GM21526 (cell line): ENCODE data around the gene IFITM5.

Experiments used
- ATAC-seq: cut with Tn5 transposase; IDR thresholded peaks from one replicate; pipeline ENCODE4 v1.9.1; 2021; ENCODE audit warnings: moderate library complexity; ENCODE audit not compliant: unreplicated experiment, low FRiP score

Gene IFITM5

DNA sequence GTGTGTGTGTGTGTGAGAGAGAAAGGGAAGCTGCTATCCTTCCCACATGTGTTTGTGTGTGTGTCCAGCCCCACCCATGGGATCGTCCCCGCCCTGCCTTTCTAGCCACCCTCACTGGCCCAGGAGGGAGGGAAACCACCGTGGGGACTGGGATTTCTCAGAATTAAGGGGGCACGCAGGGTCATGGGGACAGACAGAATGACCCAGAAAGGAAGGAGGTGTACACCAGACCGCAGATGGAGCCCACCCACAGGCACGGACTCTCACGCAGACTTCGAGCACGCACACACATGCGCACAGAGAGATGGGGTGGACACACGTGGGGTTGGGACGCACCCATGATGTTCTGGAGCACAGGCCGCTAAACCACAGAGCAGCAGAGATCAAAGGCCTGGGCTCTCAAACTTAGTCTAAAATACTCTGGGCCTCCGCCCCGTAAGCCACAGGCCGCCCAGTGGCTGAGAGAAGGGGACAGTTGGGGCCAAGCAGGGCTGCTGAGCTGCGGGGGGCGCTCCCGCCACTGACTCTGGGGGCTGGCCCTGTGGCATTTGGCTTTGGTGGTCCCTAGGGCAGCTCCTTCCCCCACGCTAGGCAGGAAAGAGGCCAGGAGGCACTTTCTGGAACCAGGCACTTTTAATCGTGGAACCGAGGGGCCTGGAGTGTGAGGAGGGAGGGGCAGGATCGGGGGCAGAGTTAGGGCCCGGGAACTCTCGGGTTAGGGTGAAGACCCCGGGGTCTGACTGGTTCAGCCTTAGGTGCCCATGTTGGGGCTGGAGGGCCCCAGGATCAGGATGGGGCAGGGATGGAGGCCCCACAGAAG is 1.5 kb downstream of the IFITM5 start:
- ATAC-seq, result no peak

DNA sequence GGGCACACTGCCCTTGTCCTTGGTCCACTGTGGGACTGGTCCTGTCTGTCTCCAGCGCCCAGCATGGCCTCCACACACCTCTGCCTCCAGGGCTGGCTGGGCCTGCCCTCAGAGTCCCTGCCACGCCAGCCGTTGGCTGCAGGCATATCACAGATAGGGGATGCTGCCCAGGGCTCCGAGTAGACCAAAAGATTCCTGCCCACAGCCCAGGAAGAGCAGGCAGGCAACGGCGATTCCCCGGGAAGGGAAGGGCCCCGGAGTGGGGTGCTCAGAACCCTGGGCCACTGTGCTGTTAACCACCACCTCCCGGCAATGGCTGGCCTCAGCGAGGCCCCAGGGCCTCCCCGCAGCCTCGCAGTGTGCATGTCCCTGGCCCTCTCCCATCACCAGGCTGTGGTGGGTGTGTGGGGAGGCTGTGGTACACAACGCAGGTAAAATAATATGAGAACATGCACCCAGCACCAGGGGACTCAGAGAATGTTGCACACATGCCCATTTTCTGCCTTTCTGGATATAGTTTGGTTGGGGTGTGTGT is 2.2 kb downstream of the IFITM5 start:
- ATAC-seq, result no peak

DNA sequence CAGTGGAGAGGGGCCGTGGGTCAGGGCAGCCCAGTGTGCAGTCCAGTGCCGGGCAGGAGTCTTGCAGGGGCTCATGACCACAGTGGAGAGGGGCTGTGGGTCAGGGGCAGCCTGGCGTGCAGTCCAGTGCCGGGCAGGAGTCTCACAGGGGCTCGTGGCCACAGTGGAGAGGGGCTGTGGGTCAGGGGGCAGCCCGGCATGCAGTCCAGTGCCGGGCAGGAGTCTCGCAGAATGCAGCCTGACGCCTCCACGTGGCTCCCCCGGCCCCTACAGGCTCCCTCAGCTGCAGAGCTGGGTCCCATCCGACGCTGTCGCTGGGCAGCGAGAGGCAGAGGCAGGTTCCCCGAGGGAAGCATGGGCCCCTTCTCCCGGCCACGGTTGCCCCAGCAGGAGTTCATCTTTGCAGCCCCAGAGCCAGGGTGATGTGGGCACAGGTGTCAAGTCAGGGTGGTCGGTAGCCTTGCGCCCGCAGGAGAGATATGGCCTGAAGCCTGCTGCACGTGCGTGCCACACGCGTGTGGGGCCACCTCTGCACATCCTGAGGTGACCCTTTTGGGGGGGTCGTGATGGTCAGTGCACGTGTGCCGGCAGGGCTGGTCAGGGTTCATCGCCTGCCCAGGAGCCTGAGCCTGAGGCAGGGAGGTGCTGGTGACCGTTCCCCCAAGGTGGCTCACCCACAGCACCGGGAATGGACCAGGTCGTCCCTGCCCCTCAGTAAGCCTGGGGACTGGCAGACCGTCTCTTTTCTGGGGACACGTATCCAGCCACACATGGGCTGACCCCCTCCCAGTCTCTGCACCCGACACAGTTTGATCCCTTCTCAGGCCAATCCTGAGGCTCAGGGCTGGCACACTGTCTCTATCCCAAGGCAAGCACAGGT is 2.9 kb downstream of the IFITM5 start:
- no peak for ATAC-seq

DNA sequence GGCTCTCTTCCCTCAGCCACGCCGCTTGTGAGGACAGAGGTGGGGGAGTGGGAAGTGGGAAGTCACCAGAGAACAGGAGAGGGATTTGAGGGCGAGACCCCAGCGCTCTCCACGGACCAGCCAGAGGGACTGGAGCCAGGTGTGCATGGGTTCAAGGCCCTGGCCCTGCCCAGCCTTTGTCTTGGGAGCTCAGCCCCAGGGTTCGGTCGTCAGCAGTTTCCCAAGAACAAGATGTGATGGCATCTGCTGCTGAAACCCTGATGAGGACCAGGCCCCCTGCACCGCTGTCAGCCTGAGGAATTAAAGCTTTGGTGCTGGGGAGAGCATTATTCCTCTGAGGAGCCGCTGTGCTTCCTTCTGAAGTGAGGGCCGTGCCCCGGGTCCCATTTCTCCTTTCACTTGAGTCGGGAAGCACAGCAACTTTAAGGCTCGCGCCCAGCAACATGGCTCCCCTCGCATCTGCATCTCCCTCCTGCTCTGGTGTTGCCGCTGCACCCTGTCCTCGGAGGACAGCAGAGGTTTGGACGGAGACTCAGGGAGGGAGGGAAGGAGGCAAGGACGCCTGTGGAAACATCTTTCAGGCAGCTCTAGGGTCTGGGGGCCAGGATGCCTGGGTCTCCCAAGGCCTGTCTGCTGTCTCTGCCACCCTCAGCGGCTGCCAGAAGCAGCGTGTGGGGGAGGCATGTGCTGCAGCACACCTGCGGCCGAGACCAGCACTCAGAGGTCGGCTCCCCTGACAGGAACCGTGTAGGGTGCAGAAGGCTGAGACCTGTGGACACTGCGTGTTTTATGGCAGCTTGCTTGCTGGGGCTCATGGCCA is 3.8 kb downstream of the IFITM5 start:
- no peak for ATAC-seq

DNA sequence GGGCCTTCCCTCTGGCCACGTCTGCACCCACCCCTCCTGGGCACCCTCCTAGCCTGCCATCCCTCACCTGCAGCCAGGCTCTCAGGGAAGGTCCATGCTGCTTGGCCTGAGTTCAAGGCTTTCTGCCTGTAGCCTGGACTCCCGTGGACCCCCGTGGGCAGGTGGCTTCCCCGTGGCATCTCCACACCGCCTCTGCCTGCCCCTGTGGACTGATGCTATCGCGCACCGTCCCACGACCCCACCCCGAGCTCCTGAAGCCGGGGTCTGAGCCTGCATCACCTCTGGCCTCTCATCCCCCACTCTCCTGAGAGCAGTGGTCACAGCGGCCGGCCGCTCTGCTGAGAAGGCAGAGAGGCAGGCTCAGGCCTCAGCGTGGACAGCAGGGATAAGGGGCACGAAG is 4.5 kb downstream of the IFITM5 start:
- ATAC-seq, result no peak

DNA sequence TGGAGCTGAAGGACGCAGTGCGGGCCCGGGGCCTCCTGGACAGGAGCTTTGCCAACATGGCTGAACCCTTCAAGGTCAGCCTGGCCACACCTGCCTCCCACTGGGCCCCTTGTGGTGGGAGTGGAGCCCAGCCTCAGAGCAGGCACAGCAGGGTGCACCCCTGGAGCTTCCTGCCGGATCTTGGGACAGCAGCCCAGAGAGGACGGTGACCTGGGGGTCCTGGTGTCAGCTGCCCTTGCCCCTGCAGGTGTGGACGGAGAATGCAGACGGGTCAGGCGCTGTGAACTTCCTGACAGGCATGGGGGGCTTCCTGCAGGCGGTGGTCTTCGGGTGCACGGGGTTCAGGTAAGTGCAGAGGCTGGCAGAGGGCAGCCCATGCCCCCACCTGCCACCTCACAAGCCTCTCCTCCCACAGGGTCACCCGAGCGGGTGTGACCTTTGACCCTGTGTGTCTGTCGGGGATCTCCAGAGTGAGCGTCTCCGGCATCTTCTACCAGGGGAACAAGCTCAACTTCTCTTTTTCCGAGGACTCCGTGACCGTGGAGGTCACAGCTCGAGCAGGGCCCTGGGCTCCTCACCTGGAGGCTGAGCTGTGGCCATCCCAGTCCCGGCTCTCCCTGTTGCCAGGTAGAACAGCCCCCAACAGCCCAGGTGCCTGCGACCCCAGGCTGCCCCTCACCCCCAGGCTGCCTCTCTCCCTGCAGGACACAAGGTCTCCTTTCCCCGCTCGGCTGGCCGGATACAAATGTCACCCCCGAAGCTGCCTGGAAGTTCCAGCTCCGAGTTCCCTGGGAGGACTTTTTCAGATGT is 5.3 kb downstream of the IFITM5 start:
- ATAC-seq, result no peak

DNA sequence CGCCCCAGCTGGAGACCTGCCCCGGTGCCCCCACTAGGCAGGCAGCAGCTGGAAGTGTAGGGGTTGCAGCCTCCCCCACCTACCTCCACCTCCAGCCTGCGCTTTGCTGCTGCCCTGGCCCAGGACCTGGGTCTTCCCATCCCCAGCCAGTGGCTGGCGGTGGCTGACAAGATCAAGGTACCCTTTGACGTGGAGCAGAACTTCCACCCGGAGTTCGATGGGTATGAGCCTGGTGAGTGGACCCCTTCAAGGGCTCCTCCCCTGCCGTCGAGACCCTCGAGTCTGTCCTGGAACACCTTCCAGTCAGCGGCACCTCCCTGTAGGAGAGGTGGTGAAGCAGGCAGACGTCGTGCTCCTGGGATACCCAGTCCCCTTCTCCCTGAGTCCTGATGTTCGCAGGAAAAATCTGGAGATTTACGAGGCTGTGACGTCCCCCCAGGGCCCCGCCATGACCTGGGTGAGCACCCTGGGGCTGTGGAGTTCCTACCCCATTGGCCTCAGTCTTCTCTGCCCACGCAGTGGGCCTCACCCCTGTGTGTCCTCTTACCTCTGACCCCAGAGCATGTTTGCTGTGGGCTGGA is 6.0 kb downstream of the IFITM5 start:
- ATAC-seq, result no peak

DNA sequence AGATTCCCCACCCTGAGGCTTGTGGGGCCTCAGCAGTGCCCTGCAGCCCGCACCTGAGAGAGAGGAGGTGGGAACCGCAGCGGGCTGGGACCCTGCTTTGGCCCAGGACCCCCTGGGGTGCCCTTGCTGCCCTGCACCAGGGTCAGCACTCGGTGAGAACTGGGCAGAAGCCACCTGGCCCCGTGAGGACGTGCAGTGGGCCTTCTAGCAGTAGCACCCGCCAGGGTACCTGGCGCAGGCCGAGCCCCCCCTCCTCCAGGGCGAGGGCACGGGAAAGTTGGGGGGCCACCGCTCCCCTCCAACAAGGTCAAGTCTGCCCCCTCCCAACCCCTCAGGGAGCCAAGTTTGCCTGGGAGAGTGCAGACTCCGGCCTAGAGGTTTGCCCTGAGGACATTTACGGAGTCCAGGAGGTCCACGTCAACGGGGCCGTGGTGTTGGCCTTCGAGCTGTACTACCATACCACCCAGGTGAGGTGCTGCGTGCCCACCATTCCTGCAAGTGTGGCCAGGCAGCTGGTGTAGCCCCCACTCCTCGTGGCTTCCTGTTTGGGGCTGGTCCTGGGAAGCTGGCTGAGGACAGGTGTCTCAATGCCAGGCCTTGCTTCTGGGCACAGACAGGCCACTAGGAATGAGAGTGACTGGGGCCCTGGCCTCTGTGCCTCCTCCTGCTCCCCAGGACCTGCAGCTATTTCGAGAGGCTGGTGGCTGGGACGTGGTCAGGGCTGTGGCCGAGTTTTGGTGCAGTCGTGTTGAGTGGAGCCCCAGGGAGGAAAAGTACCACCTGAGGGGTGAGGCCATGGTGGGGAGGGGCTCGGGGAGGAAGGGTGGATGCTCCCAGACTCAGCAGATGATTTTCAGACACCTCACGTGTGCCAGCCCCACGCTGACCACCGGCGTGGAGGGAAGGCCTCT is 6.9 kb downstream of the IFITM5 start:
- no peak for ATAC-seq

DNA sequence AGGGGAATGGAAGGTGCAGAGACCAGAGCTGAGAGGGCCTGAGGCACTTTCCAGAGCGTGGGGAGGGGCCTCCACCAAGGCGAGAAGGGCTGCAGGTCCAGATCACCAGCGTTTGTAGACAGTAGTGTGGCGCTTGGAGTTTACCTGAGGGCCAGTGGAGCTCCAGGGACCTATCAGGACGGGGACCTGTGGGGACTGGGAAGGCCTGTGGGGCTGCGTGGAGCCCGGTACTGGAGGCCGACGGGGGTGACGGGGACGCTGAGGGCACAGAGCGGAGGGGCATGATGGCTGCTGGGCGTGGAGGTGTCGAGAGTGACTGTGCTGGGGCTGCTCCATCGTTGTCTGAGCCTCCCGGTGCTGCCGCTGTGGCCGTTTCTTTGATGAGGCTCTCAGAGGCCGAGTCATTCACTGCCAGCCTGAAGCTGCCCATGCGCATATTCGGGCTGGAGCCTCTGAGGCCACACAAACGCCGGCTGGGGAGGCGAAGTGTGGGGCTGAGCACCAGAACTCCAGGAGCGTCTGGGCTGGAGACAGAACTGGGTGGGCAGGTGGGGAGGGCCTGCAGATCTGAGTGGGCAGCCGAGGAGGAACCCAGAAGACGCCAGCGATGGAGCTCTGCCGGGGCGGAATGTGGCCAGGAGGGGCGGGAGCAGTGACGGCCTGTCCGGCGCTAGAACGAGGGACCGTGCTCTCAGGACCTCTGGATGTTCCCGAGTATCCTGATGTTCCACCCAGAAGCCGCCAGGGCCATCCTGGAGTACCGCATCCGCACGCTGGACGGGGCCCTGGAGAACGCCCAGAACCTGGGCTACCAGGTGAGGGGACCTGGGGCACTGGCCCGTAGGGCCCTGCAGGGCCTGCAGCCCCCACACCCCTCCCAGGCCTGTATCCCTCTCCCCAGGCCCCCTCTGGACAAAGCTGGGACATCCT is 7.8 kb downstream of the IFITM5 start:
- ATAC-seq, result no peak

DNA sequence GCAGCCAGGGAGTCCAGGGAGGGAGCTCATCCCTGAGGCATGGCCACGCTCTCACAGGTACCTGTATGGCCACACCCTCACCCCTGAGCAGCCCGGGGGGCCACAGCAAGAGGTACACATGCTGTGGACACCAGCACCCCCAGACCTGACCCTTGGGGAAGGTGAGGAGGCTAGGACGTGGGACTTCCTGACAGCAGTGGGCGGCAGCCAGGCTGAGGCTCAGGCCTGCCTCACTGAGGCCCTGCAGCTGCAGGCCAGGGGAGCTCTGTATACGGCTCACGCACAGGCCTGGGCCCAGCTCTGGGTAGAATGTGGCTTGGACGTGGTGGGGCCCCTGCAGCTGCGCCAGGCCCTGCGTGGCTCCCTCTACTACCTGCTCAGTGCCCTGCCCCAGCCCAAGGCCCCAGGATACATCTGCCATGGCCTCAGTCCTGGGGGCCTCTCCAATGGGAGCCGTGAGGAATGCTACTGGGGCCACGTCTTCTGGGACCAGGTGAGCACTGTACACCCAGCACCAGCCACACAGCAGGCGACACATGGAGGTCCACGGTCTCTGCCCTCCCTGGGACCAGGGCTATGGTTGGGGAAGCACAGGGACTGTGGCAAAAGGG is 8.6 kb downstream of the IFITM5 start:
- ATAC-seq, result no peak

DNA sequence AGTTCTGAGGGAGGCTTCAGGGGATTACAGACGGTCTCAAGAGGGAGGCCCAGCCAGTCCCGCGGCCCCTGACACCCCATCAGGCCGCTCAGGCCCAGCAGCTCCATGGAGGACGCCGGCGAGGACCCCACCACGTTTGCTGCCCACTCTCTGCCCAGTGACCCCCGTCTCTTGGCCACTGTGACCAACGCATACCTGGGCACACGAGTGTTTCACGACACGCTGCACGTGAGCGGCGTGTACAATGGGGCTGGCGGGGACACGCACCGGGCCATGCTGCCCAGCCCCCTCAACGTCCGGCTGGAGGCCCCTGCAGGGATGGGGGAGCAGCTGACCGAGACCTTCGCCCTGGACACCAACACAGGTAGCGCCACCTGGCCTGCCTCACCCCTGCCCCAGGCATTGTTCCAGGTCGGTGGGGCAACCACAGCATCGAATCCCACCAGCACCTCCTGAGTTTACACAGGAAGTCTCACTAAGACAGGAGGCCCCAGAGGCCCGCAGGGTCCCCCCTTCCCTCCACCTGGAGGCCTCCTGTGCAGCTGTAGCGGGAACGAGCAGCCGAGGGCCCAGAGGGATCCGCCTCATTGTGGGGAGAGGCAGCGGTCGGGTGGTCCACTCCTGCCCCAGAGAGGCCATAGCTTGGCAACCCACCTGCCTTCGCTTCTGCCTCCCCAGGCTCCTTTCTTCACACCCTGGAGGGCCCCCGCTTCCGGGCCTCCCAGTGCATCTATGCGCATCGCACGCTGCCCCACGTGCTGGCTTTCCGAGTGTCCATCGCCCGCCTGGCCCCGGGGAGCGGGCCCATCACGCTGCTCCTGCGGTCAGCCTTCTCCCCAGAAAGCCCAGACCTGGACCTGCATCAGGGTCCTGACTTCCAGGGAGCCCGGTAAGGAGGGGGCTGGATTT is 9.4 kb downstream of the IFITM5 start:
- no peak for ATAC-seq

DNA sequence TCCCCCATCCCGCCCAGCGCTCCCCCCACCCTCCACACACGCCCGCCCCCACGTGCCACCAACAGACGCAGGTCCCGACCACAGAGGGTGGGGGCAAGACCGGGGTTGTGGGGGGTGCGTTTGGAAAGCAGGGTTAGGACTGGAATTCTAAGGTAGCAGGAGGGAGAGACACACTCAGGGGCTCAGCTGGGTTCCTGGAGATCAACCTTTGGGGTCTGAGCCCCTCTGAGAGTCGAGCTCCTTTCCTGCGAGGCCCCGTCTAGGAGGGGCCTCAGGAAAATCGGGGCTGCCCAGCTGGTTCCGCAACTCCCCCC is 10.0 kb downstream of the IFITM5 start:
- no peak for ATAC-seq

DNA sequence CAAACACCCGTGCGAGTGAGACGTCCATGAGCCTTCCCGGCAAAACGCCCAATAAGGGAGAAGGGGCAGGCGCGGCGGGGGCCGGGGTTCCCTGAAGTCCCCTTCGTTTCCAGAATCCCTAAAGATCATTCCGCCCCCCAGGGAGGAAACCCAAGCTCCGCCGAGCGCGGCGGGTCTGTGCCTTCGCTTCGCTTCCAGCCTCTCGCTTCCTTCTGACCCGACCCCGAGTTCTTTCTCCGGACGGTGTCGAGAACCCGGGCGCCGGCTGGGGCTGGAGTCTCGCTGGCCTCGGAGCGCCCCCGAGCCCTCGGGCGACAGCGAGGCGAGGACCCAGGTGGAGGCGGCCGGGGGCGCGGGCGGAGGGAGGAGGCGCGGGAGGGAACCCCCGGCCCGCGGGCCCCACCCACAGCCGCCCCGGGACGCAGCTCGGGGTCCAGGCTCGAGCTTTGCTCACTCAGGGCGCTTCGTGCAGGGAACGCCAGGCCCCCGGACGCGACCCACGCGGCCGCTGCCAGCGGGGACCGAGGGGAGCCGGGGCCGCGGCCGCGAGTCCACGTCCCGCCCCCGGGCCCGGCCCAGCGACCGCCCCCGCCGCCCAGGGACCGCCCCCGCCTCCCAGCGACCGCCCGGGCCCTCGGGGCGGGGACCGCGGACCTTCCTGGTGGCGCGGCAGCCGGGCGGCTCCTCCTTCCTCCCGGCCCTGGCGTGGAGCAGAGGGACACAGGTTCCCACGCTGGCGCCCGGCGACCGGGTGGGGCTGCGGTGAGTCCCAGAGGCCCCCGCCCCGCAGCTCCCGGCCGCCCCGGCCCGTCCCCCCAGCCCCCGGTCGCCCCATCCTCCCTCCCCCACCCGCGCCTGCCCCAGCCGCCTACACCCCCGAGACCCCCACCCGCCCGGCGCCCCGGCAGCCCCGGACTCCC is 10.6 kb downstream of the IFITM5 start, which contains the start of gene PGGHG:
PGGHG (plus strand) TSS at position 649 of the 920 bp plus-strand sequence. CDS start 691 bp downstream, outside the sequence.
- no peak for ATAC-seq

DNA sequence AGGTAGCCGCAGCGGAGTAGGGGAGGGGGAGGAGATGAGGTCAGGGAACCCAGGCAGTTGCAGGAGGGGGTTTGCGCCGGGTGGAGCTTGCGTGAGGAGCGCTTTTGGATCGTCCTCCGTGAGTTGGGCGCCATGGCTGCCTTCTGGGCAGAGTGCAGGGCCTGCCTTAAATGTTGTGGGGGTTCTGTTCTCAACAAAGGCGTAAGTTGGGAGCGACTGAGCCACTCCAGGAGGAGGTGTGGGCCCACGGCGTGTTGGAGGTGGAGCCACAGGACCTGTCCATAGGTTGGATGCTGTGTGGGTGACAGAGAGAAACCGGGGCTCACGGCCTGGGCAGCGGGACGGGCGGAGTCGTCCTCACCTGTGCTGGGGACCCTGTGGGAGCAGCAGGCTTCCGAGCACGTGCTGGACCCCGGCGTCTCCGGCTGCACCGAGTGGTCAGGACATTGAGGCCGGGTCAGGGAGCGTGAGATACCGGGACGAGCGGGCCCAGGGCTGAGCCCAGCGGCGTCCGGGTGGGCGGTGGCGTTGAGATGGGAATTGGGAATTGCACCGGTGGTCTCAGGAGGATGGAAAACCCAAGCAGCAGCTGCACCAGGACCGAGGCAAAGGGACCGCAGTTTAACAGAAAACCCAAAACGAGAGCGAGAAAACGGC is 11.4 kb downstream of the IFITM5 start:
- no peak for ATAC-seq
